Gastroesophageal sphincter (tissue), 4 donors: Measurements from ENCODE around the gene NEO1. TPM values are rescaled to one million over a fixed set of nuclear protein-coding genes. Genes with fewer than 3 reads are reported as not detected.

ENCODE experiments used
- ATAC-seq: fragments of 150-250 bp; one replicate; pipeline ENCODE4 v1.9.1; 2016; ENCODE audit warnings: mild to moderate bottlenecking, moderate library complexity
- H3K27ac ChIP-seq, 4 donors: fragments of 200-600 bp; sonication (generic) in 3 of 4; 1 replicate in 3 of 4; 2 replicates in 1 of 4; pipeline ENCODE4 v1.5.1; 2016 to 2019
- H3K27me3 ChIP-seq: fragments of 200-600 bp; sonication (generic); one replicate; pipeline ENCODE4 v1.5.1; 2019
- H3K36me3 ChIP-seq, 2 donors: fragments of 200-600 bp; sonication (generic); one replicate each; pipeline ENCODE4 v1.5.1; 2019; ENCODE audit warnings: control low read depth in 1 of 2
- H3K4me1 ChIP-seq, 3 donors: fragments of 200-600 bp; sonication (generic); 1 replicate in 2 of 3; 2 replicates in 1 of 3; pipeline ENCODE4 v1.5.1; 2016 to 2019; ENCODE audit warnings: control low read depth in 2 of 3
- H3K4me3 ChIP-seq, 2 donors: fragments of 200-600 bp; sonication (generic); one replicate each; pipeline ENCODE4 v1.5.1; 2019; ENCODE audit warnings: mild to moderate bottlenecking in 1 of 2, moderate library complexity in 1 of 2
- H3K9me3 ChIP-seq, 3 donors: fragments of 200-600 bp; sonication (generic); one replicate each; pipeline ENCODE4 v1.5.1; 2017 to 2019; ENCODE audit warnings: control low read depth in 2 of 3
- EP300 ChIP-seq: sonication (generic); formaldehyde crosslinking; IDR thresholded peaks from one replicate; pipeline ENCODE4 v1.6.1; 2017; ENCODE audit warnings: antibody characterized with exemption, mild to moderate bottlenecking
- POLR2A ChIP-seq, 2 donors: fragments of 450-650 bp; IDR thresholded peaks; one replicate each; pipeline ENCODE4 v1.6.1; 2017; ENCODE audit warnings: antibody characterized with exemption in 2 of 2, mild to moderate bottlenecking in 2 of 2, moderate library complexity in 1 of 2
- POLR2AphosphoS5 ChIP-seq: sonication (generic); formaldehyde crosslinking; IDR thresholded peaks from one replicate; pipeline ENCODE4 v1.6.1; 2017; ENCODE audit warnings: antibody characterized with exemption
- WGBS, 2 donors: methylation state at CpG; one replicate each; pipeline ENCODE4 v1.1.5; 2018; ENCODE audit warnings: low coverage in 1 of 2; 5-methylcytosine and 5-hydroxymethylcytosine counted together
- total RNA-seq, 4 donors: library from RNA; depleted of rRNA; stranded (reverse); fragments of >200 nt; gene quantifications; one replicate each; pipeline ENCODE4 v1.1.0, GENCODE V29; 2016
- TF ChIP-seq, protein P1 (sequence below), 4 experiments: fragments of 200-600 bp in 2 of 4; fragments of 450-650 bp in 2 of 4; sonication (generic) in 1 of 4; IDR thresholded peaks; one replicate each; pipeline ENCODE4 v1.5.1; 2017 to 2019; ENCODE audit warnings: antibody characterized with exemption in 4 of 4, mild to moderate bottlenecking in 2 of 4, moderate library complexity in 2 of 4

Gene NEO1
- total RNA-seq, 4 donors from 2014 or later: 28.3 to 61.7 (median 36.1) TPM

DNA sequence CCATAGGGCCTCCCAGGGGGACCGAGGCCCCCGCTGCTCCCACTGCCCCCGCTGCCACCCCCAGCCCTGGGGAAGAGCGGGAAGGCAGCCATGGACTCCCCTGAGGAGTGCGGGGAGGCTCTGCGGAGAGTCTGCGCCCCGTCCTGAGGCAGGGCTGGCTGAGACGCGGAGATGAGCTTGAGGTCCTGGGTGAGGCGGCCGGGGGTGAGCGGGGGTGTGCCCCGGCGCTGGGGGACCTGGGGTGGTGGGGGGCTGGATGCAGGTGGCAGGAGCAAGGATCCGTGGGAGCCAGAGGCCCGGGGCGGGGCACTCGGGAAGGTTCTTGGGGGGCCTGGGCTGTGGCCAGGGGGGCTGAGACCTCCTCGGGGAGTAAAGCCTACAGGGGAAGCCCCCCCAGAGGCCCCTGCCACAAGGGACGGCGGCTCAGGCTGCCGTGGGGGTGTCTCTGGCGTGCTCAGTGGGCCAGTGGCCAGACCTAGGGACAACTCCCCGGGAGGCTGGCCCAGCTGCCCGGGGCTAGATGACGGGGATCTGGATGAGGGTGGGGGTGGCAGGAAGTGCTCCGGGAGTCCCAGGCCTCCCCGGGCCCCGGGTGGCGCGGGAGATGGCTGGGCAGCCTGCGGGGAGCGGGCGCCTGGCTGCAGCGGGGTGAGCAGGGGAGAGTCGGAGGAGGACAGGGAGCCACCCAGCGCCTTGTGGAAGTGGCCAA lies 270.6 kb downstream of the NEO1 start:
- no peak overlapping the region for H3K4me3 ChIP-seq
- H3K36me3 ChIP-seq: no peaks in the 10 kb centered on the region
- no peaks in the 10 kb centered on the region for H3K9me3 ChIP-seq
- TF ChIP-seq, protein P1, sequence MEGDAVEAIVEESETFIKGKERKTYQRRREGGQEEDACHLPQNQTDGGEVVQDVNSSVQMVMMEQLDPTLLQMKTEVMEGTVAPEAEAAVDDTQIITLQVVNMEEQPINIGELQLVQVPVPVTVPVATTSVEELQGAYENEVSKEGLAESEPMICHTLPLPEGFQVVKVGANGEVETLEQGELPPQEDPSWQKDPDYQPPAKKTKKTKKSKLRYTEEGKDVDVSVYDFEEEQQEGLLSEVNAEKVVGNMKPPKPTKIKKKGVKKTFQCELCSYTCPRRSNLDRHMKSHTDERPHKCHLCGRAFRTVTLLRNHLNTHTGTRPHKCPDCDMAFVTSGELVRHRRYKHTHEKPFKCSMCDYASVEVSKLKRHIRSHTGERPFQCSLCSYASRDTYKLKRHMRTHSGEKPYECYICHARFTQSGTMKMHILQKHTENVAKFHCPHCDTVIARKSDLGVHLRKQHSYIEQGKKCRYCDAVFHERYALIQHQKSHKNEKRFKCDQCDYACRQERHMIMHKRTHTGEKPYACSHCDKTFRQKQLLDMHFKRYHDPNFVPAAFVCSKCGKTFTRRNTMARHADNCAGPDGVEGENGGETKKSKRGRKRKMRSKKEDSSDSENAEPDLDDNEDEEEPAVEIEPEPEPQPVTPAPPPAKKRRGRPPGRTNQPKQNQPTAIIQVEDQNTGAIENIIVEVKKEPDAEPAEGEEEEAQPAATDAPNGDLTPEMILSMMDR (IDR thresholded peaks at IDR 0.05): no peak
- TF ChIP-seq POLR2A (IDR thresholded peaks at IDR 0.05): no peak
- TF ChIP-seq EP300: no peak
- TF ChIP-seq POLR2AphosphoS5: no peak
- WGBS, 2 donors: 94% methylated on average over 11 of the region's 38 CpGs; no CpG with 5 or more reads in 1 of the 2 donors
- H3K4me1 ChIP-seq: no peaks in the 10 kb centered on the region
- no peak for ATAC-seq
- no peak overlapping the region for H3K27ac ChIP-seq
- H3K27me3 ChIP-seq: peaks cover 81% of the 10 kb centered on the region

DNA sequence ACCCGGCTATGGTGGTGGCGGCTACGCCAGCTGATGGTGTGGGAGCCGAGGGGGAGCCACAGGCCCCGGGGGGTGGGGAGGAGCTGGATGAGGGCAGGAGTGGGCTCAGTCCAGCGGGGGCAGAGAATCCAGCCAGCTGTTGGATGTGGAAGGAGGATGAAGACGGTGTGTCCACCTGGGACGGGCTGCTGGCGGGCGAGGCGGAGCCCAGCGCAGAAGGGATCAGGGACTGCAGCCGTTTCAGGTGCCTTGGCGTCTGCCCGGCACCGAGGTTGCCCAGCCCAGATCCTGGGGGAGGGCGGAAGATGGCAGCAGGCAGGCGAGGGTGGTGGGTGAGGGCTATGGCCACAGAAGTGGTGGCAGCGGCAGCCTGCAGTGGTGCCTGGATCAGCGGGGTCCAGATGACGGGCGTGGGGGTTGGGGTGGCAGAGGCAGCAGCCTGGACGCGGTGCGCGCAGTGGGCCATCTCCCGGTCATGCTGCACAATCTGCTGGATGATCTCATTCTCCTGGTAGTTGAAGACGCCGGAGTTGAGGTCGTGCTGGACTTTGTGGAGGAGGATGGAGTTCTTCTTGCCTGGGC lies 271.2 kb downstream of the NEO1 start:
- WGBS, 2 donors: 78 to 89% methylated on average over 3 to 11 of the region's 30 CpGs
- Histone ChIP-seq H3K27ac (no peak overlapping the region), H3K4me3 (no peak overlapping the region), H3K9me3 (no peaks in the 10 kb centered on the region), H3K36me3 (no peaks in the 10 kb centered on the region), H3K4me1 (no peaks in the 10 kb centered on the region), H3K27me3 (peaks cover 75% of the 10 kb centered on the region)
- ATAC-seq: no peak
- TF ChIP-seq POLR2AphosphoS5 (no peak), EP300 (no peak)

DNA sequence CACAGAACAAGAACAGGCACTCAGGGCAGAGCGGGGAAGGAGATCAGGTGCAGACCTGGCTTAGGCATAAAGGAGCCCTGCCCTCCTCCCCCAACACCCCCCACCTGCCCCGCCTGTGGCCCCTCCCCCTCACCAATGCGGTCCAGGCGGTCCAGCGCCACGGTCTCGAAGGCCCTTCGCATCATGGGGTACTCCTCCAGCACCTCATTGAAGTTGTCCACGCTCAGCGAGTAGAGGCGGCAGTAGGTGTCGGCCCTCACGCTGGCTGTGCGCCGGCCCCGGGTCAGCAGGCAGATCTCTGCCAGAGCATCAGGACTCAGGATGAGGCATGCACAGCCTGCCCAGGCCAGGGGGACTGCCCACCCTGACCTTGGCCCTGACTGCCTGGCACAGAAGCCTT lies 271.7 kb downstream of the NEO1 start:
- Histone ChIP-seq H3K36me3 (no peaks in the 10 kb centered on the region), H3K27ac (no peak overlapping the region), H3K9me3 (no peaks in the 10 kb centered on the region), H3K4me3 (no peak overlapping the region), H3K4me1 (no peaks in the 10 kb centered on the region), H3K27me3 (peaks cover 70% of the 10 kb centered on the region)
- no peak for ATAC-seq
- whole genome bisulfite sequencing, 2 donors: no CpG with 5 or more reads among the region's 16 CpGs
- TF ChIP-seq EP300: no peak

DNA sequence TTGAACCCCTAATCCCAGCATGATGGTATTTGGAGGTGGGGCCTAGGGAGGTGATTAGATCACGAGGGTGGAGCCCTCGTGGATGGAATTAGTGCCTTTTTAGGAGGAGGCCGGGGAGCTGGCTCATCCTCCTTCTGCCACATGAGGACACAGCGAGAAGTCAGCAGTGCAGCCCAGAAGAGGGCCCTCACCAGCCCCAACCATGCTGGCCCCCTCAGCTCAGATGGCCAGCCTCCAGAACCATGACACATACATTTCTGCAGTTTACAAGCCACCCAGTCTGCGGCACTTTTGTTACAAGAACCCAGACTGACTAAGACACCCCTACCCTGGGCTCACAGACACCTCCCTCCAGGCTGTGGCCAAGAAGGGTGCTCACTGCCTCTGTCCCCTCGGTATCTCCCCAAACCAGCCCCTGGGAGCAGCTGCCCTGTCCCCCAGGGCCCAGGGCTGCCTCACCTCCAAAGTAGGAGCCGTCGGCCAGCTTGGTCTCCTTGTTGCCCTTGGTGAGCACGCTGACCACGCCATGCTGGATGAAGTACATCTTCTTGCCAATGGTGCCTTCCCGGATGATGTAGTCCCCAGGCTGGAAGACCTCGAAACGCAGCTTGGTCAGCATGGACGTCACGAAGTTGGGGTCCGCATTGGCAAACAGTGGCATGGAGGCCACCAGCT lies 272.4 kb downstream of the NEO1 start:
- no peak for ATAC-seq
- Histone ChIP-seq H3K4me1 (no peaks in the 10 kb centered on the region), H3K27ac (no peak overlapping the region), H3K9me3 (no peaks in the 10 kb centered on the region), H3K36me3 (no peaks in the 10 kb centered on the region), H3K27me3 (peaks cover 63% of the 10 kb centered on the region), H3K4me3 (no peak overlapping the region)
- TF ChIP-seq EP300: no peak
- TF ChIP-seq, protein P1 (IDR thresholded peaks at IDR 0.05): no peak
- TF ChIP-seq POLR2AphosphoS5: no peak
- TF ChIP-seq POLR2A (IDR thresholded peaks at IDR 0.05): no peak
- 93 to 100% methylated on average over 1 to 6 of the region's 16 CpGs for WGBS, 2 donors

DNA sequence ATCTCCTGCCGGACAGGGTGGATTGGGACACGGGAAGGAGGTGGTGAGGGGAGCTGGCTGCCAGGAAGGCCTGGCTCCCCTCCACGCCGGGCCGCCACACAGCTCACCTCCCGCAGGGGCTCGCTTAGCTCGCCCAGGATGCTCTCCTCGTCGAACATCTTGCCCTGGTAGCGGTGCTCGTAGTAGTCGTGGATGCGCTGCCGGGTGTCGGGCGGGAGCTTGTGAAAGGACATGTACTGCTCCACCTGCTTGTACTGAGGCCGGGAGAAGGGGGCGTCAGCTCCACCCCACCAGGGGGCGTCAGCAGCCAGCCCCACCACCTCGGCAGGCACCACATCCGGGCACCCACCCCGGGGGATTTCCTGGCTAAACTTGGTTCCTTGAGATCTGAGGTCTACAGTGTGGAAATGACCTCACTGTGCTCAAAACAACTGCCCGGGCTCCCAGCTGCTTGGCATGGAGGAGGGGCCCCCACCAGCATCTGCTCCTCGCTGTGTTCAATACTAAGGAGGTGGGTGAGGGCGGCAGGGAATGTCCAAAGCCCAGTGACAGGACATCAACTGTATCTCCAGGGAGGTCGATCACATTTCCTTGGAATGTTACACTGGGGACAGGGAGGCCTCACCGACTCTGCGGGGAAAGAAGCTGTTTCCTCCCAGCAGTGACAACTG lies 273.1 kb downstream of the NEO1 start:
- WGBS, 2 donors: 20 to 76% methylated on average over 1 to 15 of the region's 29 CpGs
- Histone ChIP-seq H3K9me3 (no peaks in the 10 kb centered on the region), H3K27ac (no peak overlapping the region), H3K4me3 (no peak overlapping the region), H3K36me3 (no peaks in the 10 kb centered on the region), H3K4me1 (no peaks in the 10 kb centered on the region), H3K27me3 (peaks cover 56% of the 10 kb centered on the region)
- no peak for TF ChIP-seq POLR2AphosphoS5
- TF ChIP-seq, protein P1 (IDR thresholded peaks at IDR 0.05): no peak
- TF ChIP-seq EP300: no peak
- TF ChIP-seq POLR2A (IDR thresholded peaks at IDR 0.05): no peak
- no peak for ATAC-seq
